ENCODE data around the gene CFAP73.

DNA sequence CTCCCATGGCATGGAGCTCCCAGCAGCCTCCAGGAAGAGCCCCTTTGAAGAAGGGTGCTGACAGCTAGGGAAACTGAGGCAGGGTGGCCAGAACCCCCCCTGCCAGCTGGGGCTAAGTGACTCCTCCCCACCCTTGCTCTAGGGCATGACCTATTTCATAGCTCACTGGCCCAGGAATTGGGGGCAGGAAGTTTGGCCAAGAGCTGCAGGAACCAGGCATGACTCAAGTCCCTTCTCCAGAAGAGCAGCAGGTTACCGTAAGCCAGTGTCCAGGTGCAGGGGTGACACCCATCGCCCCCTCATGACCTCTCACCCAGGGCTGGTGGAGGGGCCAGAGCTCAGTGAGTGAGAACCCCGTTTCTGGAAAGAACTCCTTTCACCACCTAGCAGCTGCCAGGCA lies 15.9 kb upstream of the CFAP73 start:
- TF ChIP-seq, protein P1, sequence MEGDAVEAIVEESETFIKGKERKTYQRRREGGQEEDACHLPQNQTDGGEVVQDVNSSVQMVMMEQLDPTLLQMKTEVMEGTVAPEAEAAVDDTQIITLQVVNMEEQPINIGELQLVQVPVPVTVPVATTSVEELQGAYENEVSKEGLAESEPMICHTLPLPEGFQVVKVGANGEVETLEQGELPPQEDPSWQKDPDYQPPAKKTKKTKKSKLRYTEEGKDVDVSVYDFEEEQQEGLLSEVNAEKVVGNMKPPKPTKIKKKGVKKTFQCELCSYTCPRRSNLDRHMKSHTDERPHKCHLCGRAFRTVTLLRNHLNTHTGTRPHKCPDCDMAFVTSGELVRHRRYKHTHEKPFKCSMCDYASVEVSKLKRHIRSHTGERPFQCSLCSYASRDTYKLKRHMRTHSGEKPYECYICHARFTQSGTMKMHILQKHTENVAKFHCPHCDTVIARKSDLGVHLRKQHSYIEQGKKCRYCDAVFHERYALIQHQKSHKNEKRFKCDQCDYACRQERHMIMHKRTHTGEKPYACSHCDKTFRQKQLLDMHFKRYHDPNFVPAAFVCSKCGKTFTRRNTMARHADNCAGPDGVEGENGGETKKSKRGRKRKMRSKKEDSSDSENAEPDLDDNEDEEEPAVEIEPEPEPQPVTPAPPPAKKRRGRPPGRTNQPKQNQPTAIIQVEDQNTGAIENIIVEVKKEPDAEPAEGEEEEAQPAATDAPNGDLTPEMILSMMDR (IDR thresholded peaks at IDR 0.05 in 4 of 5, conservative IDR thresholded peaks at IDR 0.05 in 1 of 5), result no peak
- no peak for TF ChIP-seq POLR2A (IDR thresholded peaks at IDR 0.05)
